ENCODE data around the gene TMEM117. TPM values are rescaled to one million over a fixed set of nuclear protein-coding genes. Genes with fewer than 3 reads are reported as not detected.
"Not testable (repeated sequence)": the region's sequence is repeated elsewhere in the genome, so short reads cannot be mapped to it uniquely, and the experiment has no call there.

The TMEM117 gene
- total RNA-seq, 2 donors from 2014 or later: 0.79 to 1.4 TPM

GRCh38 chr12:44246482-44247105, 410.7 kb downstream of the TMEM117 start:
- H3K27ac Mint-ChIP-seq: no peak overlapping the region
- H3K4me1 ChIP-seq (ENCODE audit: control insufficient read depth, insufficient read depth, low read length): no peaks in the 10 kb centered on the region
- no peak for DNase-seq
- no peaks in the 10 kb centered on the region for H3K36me3 Mint-ChIP-seq (ENCODE audit: low read depth)
- no peak for TF ChIP-seq CTCF (conservative IDR thresholded peaks at IDR 0.05)
- H3K4me1 Mint-ChIP-seq: no peaks in the 10 kb centered on the region
- H3K27me3 Mint-ChIP-seq (ENCODE audit: insufficient read depth): no peaks in the 10 kb centered on the region
- no peak overlapping the region for H3K27ac ChIP-seq (ENCODE audit: low read depth, low read length)
- H3K27me3 ChIP-seq (ENCODE audit: control insufficient read depth, insufficient read depth, low read length, poor library complexity, severe bottlenecking): no peaks in the 10 kb centered on the region
- no peaks in the 10 kb centered on the region for H3K9me3 ChIP-seq (ENCODE audit: control insufficient read depth, low read length)
- 87 to 88% methylated on average over 2 to 3 of the region's 3 CpGs for WGBS, 2 experiments (ENCODE audit: insufficient coverage in 1 of 2, insufficient read length in 1 of 2)
- H3K4me3 ChIP-seq (ENCODE audit: low read length): no peak overlapping the region
- H3K4me3 Mint-ChIP-seq: no peak overlapping the region
- peaks cover 3% of the 10 kb centered on the region for H3K9me3 Mint-ChIP-seq
- no peaks in the 10 kb centered on the region for H3K36me3 ChIP-seq (ENCODE audit: control insufficient read depth, insufficient read depth, low read length)
- no peak overlapping the region for H3K9ac ChIP-seq (ENCODE audit: extremely low read depth, low read length, poor library complexity, severe bottlenecking)

- Mint-ChIP-seq H3K36me3 (ENCODE audit: low read depth) (no peaks in the 10 kb centered on the region), H3K9me3 (peaks cover 3% of the 10 kb centered on the region), H3K27ac (no peak overlapping the region), H3K27me3 (ENCODE audit: insufficient read depth) (no peaks in the 10 kb centered on the region), H3K4me3 (no peak overlapping the region), H3K4me1 (no peaks in the 10 kb centered on the region)
- peak; percentile 81 for DNase-seq
- WGBS, 2 experiments (ENCODE audit: insufficient coverage in 1 of 2, insufficient read length in 1 of 2): 75% methylated on average over 4 of the region's 4 CpGs; no CpG with 5 or more reads in 1 of the 2 experiments
- no peaks in the 10 kb centered on the region for H3K36me3 ChIP-seq (ENCODE audit: control insufficient read depth, insufficient read depth, low read length)
- TF ChIP-seq CTCF (conservative IDR thresholded peaks at IDR 0.05): peak; percentile 75
- no peaks in the 10 kb centered on the region for H3K27me3 ChIP-seq (ENCODE audit: control insufficient read depth, insufficient read depth, low read length, poor library complexity, severe bottlenecking)
- H3K4me3 ChIP-seq (ENCODE audit: low read length): no peak overlapping the region
- no peaks in the 10 kb centered on the region for H3K9me3 ChIP-seq (ENCODE audit: control insufficient read depth, low read length)
- H3K9ac ChIP-seq (ENCODE audit: extremely low read depth, low read length, poor library complexity, severe bottlenecking): no peak overlapping the region
- H3K27ac ChIP-seq (ENCODE audit: low read depth, low read length): no peak overlapping the region
- no peaks in the 10 kb centered on the region for H3K4me1 ChIP-seq (ENCODE audit: control insufficient read depth, insufficient read depth, low read length)
These were observed 411.7 kb downstream of the TMEM117 start for GRCh38 chr12:44247588-44247987.

GRCh38 chr12:44248436-44248835, 412.6 kb downstream of the TMEM117 start:
- Mint-ChIP-seq H3K27me3 (ENCODE audit: insufficient read depth) (no peaks in the 10 kb centered on the region), H3K36me3 (ENCODE audit: low read depth) (no peaks in the 10 kb centered on the region), H3K9me3 (peaks cover 1% of the 10 kb centered on the region), H3K4me3 (no peak overlapping the region), H3K4me1 (no peaks in the 10 kb centered on the region), H3K27ac (no peak overlapping the region)
- no peaks in the 10 kb centered on the region for H3K36me3 ChIP-seq (ENCODE audit: control insufficient read depth, insufficient read depth, low read length)
- no peak for TF ChIP-seq CTCF (conservative IDR thresholded peaks at IDR 0.05)
- no peak overlapping the region for H3K9ac ChIP-seq (ENCODE audit: extremely low read depth, low read length, poor library complexity, severe bottlenecking)
- H3K4me3 ChIP-seq (ENCODE audit: low read length): no peak overlapping the region
- H3K27me3 ChIP-seq (ENCODE audit: control insufficient read depth, insufficient read depth, low read length, poor library complexity, severe bottlenecking): no peaks in the 10 kb centered on the region
- H3K27ac ChIP-seq (ENCODE audit: low read depth, low read length): no peak overlapping the region
- no peaks in the 10 kb centered on the region for H3K9me3 ChIP-seq (ENCODE audit: control insufficient read depth, low read length)
- 95 to 100% methylated on average over 1 to 4 of the region's 4 CpGs for WGBS, 2 experiments (ENCODE audit: insufficient coverage in 1 of 2, insufficient read length in 1 of 2)
- H3K4me1 ChIP-seq (ENCODE audit: control insufficient read depth, insufficient read depth, low read length): no peaks in the 10 kb centered on the region
- DNase-seq: no peak

GRCh38 chr12:44250440-44250839, 414.6 kb downstream of the TMEM117 start:
- not testable (repeated sequence) for H3K9ac ChIP-seq (ENCODE audit: extremely low read depth, low read length, poor library complexity, severe bottlenecking); H3K36me3 Mint-ChIP-seq (ENCODE audit: low read depth); DNase-seq; H3K4me1 ChIP-seq (ENCODE audit: control insufficient read depth, insufficient read depth, low read length); H3K9me3 Mint-ChIP-seq; H3K9me3 ChIP-seq (ENCODE audit: control insufficient read depth, low read length); H3K4me3 ChIP-seq (ENCODE audit: low read length); H3K4me1 Mint-ChIP-seq; H3K27ac Mint-ChIP-seq; H3K27me3 Mint-ChIP-seq (ENCODE audit: insufficient read depth); H3K36me3 ChIP-seq (ENCODE audit: control insufficient read depth, insufficient read depth, low read length); H3K27ac ChIP-seq (ENCODE audit: low read depth, low read length); H3K4me3 Mint-ChIP-seq; H3K27me3 ChIP-seq (ENCODE audit: control insufficient read depth, insufficient read depth, low read length, poor library complexity, severe bottlenecking)
- WGBS, 2 experiments (ENCODE audit: insufficient coverage in 1 of 2, insufficient read length in 1 of 2): 100% methylated on average over 1 of the region's 1 CpG; no CpG with 5 or more reads in 1 of the 2 experiments

Data from endodermal cell (in vitro differentiated cells).